ENCODE data around the gene CNOT8. TPM values are rescaled to one million over a fixed set of nuclear protein-coding genes. Genes with fewer than 3 reads are reported as not detected.

Gene CNOT8
- total and polyA plus RNA-seq, 2 experiments from 2014 or later = 69.2 to 73.6 TPM

GRCh38 chr5:154895606-154896561, 37.5 kb downstream of the CNOT8 start:
- H3K36me3 ChIP-seq (ENCODE audit: low read depth) = peaks cover 34% of the 10 kb centered on the region; the same call in 1 of the 2 replicates
- no peak overlapping the region for H3K4me3 ChIP-seq
- no peaks in the 10 kb centered on the region for H3F3A ChIP-seq (ENCODE audit: insufficient read depth)
- no peaks in the 10 kb centered on the region for H4K20me1 ChIP-seq (ENCODE audit: insufficient read depth)
- no peaks in the 10 kb centered on the region for H3K79me2 ChIP-seq (ENCODE audit: insufficient read depth)
- no peak overlapping the region for H3K9ac ChIP-seq
- no peak overlapping the region for H2AFZ ChIP-seq
- H3K4me2 ChIP-seq (ENCODE audit: unreplicated experiment) = no peak overlapping the region
- no peaks in the 10 kb centered on the region for H3K4me1 ChIP-seq (ENCODE audit: insufficient read depth)
- no peak for DNase-seq
- 73 to 76% methylated on average over 14 of the region's 14 CpGs for WGBS, 2 experiments (ENCODE audit: low coverage in 1 of 2, low lambda C conversion rate in 2 of 2, missing lambda C conversion rate in 2 of 2)
- in situ Hi-C loops (cut with MboI) = no loop called here
- H3K27ac ChIP-seq = no peak overlapping the region
- no peaks in the 10 kb centered on the region for H3K27me3 ChIP-seq (replicated peaks; ENCODE audit: insufficient read depth)
- H3K9me3 ChIP-seq (ENCODE audit: low read depth) = no peaks in the 10 kb centered on the region
- H3K9me2 ChIP-seq (ENCODE audit: insufficient read depth) = no peaks in the 10 kb centered on the region
- TF ChIP-seq EZH2 (IDR thresholded peaks at IDR 0.05; ENCODE audit: insufficient read depth, poor library complexity, severe bottlenecking) (no peak), EZH2phosphoT487 (IDR thresholded peaks at IDR 0.05; ENCODE audit: insufficient read depth, low read depth) (no peak)

GRCh38 chr5:154896562-154897165, 38.2 kb downstream of the CNOT8 start:
- Histone ChIP-seq H3K9ac (no peak overlapping the region), H3K27ac (no peak overlapping the region), H3K9me2 (ENCODE audit: insufficient read depth) (no peaks in the 10 kb centered on the region), H3K4me2 (ENCODE audit: unreplicated experiment) (no peak overlapping the region), H3F3A (ENCODE audit: insufficient read depth) (no peaks in the 10 kb centered on the region), H3K79me2 (ENCODE audit: insufficient read depth) (no peaks in the 10 kb centered on the region), H3K4me1 (ENCODE audit: insufficient read depth) (no peaks in the 10 kb centered on the region), H3K4me3 (no peak overlapping the region), H2AFZ (no peak overlapping the region), H3K36me3 (ENCODE audit: low read depth) (peaks cover 39% of the 10 kb centered on the region; the same call in 1 of the 2 replicates), H3K9me3 (ENCODE audit: low read depth) (no peaks in the 10 kb centered on the region), H4K20me1 (ENCODE audit: insufficient read depth) (no peaks in the 10 kb centered on the region), H3K27me3 (replicated peaks; ENCODE audit: insufficient read depth) (no peaks in the 10 kb centered on the region)
- no peak for TF ChIP-seq EZH2phosphoT487 (IDR thresholded peaks at IDR 0.05; ENCODE audit: insufficient read depth, low read depth)
- TF ChIP-seq EZH2 (IDR thresholded peaks at IDR 0.05; ENCODE audit: insufficient read depth, poor library complexity, severe bottlenecking) = no peak
- in situ Hi-C loops (cut with MboI) = no loop called here
- no peak for DNase-seq

GRCh38 chr5:154898210-154898609, 39.8 kb downstream of the CNOT8 start:
- no peak overlapping the region for H3K27ac ChIP-seq
- no peaks in the 10 kb centered on the region for H3K27me3 ChIP-seq (replicated peaks; ENCODE audit: insufficient read depth)
- no peak overlapping the region for H2AFZ ChIP-seq
- no peak for DNase-seq
- no peak overlapping the region for H3K4me2 ChIP-seq (ENCODE audit: unreplicated experiment)
- H3K9me2 ChIP-seq (ENCODE audit: insufficient read depth) = no peaks in the 10 kb centered on the region
- H3K9ac ChIP-seq = no peak overlapping the region
- TF ChIP-seq EZH2 (IDR thresholded peaks at IDR 0.05; ENCODE audit: insufficient read depth, poor library complexity, severe bottlenecking) (no peak), EZH2phosphoT487 (IDR thresholded peaks at IDR 0.05; ENCODE audit: insufficient read depth, low read depth) (no peak)
- 59 to 66% methylated on average over 4 of the region's 4 CpGs for WGBS, 2 experiments (ENCODE audit: low coverage in 1 of 2, low lambda C conversion rate in 2 of 2, missing lambda C conversion rate in 2 of 2)
- H3K4me3 ChIP-seq = no peak overlapping the region
- no peaks in the 10 kb centered on the region for H3K4me1 ChIP-seq (ENCODE audit: insufficient read depth)
- no peaks in the 10 kb centered on the region for H4K20me1 ChIP-seq (ENCODE audit: insufficient read depth)
- H3K36me3 ChIP-seq (ENCODE audit: low read depth) = peaks cover 46% of the 10 kb centered on the region; the same call in 1 of the 2 replicates
- no peaks in the 10 kb centered on the region for H3K79me2 ChIP-seq (ENCODE audit: insufficient read depth)
- no peaks in the 10 kb centered on the region for H3F3A ChIP-seq (ENCODE audit: insufficient read depth)
- no peaks in the 10 kb centered on the region for H3K9me3 ChIP-seq (ENCODE audit: low read depth)
- in situ Hi-C loops (cut with MboI) = no loop called here

GRCh38 chr5:154899151-154899816, 40.9 kb downstream of the CNOT8 start:
- no peaks in the 10 kb centered on the region for H3F3A ChIP-seq (ENCODE audit: insufficient read depth)

More at GRCh38 chr5:154899151-154899816, 40.9 kb downstream of the CNOT8 start:
- Histone ChIP-seq H3K9ac (no peak overlapping the region), H3K4me1 (ENCODE audit: insufficient read depth) (no peaks in the 10 kb centered on the region), H3K4me3 (no peak overlapping the region), H3K4me2 (ENCODE audit: unreplicated experiment) (no peak overlapping the region), H3K79me2 (ENCODE audit: insufficient read depth) (no peaks in the 10 kb centered on the region), H3K9me2 (ENCODE audit: insufficient read depth) (no peaks in the 10 kb centered on the region), H3K36me3 (ENCODE audit: low read depth) (peaks cover 44% of the 10 kb centered on the region; the same call in 1 of the 2 replicates), H4K20me1 (ENCODE audit: insufficient read depth) (no peaks in the 10 kb centered on the region), H2AFZ (no peak overlapping the region), H3K27me3 (replicated peaks; ENCODE audit: insufficient read depth) (no peaks in the 10 kb centered on the region), H3K27ac (no peak overlapping the region), H3K9me3 (ENCODE audit: low read depth) (no peaks in the 10 kb centered on the region)
- in situ Hi-C loops (cut with MboI) = no loop called here
- 50 to 54% methylated on average over 9 of the region's 9 CpGs for WGBS, 2 experiments (ENCODE audit: low coverage in 1 of 2, low lambda C conversion rate in 2 of 2, missing lambda C conversion rate in 2 of 2)
- no peak for TF ChIP-seq EZH2phosphoT487 (IDR thresholded peaks at IDR 0.05; ENCODE audit: insufficient read depth, low read depth)
- peak; percentile 30 for DNase-seq

Data from GM23248 (cell line).